ENCODE results near the gene BRI3. TPM values are rescaled to one million over a fixed set of nuclear protein-coding genes. Genes with fewer than 3 reads are reported as not detected.

Gene BRI3
- total RNA-seq, 1 experiment from 2014 or later: 102 TPM

DNA sequence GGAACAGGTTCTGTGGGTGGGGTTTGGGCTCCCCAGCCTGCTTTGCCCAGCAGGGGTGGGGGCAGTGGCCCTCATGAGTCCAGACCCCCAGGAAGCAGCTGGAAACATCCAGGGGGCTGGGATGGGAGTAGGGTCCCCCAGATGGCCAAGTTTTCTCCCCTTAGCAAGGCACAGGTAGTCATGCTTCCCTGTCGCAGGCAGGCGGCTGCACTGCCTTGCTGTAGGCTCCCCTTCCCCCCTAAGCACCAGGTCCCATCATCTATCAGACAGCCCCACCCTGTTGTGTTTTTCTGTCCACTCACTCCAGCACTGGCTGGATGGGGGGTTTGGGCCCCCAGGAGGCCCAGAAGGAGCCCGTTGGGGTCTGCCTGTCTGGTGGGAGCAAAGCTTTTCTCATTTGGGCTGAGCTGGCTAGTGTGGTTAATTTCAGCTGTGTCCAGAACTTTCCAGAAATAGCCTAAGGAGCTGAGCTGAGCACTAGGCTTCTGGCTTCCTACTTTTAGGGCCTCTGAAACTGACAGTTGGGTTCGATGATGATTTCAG lies 7.9 kb downstream of the BRI3 start:
- Histone ChIP-seq H3K4me1 (ENCODE audit: control insufficient read depth in 1 of 2, insufficient read depth in 2 of 2, low read length in 2 of 2) (peaks cover 32 to 50% of the 10 kb centered on the region in 2 experiments), H3K9ac (ENCODE audit: low read length) (no peak overlapping the region), H3K9me2 (ENCODE audit: insufficient read depth) (no peaks in the 10 kb centered on the region), H3K9me3 (ENCODE audit: control insufficient read depth in 1 of 2, insufficient read depth in 1 of 2, low read depth in 1 of 2, low read length in 2 of 2) (no peaks in the 10 kb centered on the region), H3K36me3 (ENCODE audit: control insufficient read depth in 1 of 2, insufficient read depth in 2 of 2, low read length in 2 of 2) (peaks cover 10 to 29% of the 10 kb centered on the region in 2 experiments; a peak in 3 of 4 replicates), H3K4me3 (replicated peaks in 1 of 2; ENCODE audit: low read depth in 1 of 2, low read length in 2 of 2) (no peak overlapping the region), H2AFZ (ENCODE audit: low read depth, low read length, poor library complexity, severe bottlenecking) (no peak overlapping the region), H3K4me2 (ENCODE audit: low read length) (no peak overlapping the region), H3K27me3 (ENCODE audit: insufficient read depth, low read length) (no peaks in the 10 kb centered on the region), H4K20me1 (ENCODE audit: insufficient read depth) (peaks cover 3% of the 10 kb centered on the region; the same call in 1 of the 2 replicates), H3K27ac (ENCODE audit: low read depth, low read length) (no peak overlapping the region), H3K79me2 (ENCODE audit: insufficient read depth, low read length) (peaks cover 93% of the 10 kb centered on the region)
- no peak for TF ChIP-seq POLR2A (IDR thresholded peaks at IDR 0.05; ENCODE audit: borderline replicate concordance, extremely low read depth, insufficient read depth, insufficient read length)
- no peak for TF ChIP-seq ZNF274 (IDR thresholded peaks at IDR 0.05; ENCODE audit: low read depth, low read length)
- no peak for TF ChIP-seq POLR2AphosphoS5 (IDR thresholded peaks at IDR 0.05; ENCODE audit: low read depth, low read length)
- no peak for TF ChIP-seq ZFX (IDR thresholded peaks at IDR 0.05)
- no peak for TF ChIP-seq CBX3 (IDR thresholded peaks at IDR 0.05; ENCODE audit: low read depth)
- TF ChIP-seq EGR1 (IDR thresholded peaks at IDR 0.05; ENCODE audit: low read depth): no peak
- no peak for TF ChIP-seq RAD21 (IDR thresholded peaks at IDR 0.05; ENCODE audit: low read depth)
- no peak for TF ChIP-seq SRF (IDR thresholded peaks at IDR 0.05; ENCODE audit: low read depth)
- TF ChIP-seq, protein P1, sequence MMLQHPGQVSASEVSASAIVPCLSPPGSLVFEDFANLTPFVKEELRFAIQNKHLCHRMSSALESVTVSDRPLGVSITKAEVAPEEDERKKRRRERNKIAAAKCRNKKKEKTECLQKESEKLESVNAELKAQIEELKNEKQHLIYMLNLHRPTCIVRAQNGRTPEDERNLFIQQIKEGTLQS (IDR thresholded peaks at IDR 0.05): no peak
- TF ChIP-seq, protein P2, sequence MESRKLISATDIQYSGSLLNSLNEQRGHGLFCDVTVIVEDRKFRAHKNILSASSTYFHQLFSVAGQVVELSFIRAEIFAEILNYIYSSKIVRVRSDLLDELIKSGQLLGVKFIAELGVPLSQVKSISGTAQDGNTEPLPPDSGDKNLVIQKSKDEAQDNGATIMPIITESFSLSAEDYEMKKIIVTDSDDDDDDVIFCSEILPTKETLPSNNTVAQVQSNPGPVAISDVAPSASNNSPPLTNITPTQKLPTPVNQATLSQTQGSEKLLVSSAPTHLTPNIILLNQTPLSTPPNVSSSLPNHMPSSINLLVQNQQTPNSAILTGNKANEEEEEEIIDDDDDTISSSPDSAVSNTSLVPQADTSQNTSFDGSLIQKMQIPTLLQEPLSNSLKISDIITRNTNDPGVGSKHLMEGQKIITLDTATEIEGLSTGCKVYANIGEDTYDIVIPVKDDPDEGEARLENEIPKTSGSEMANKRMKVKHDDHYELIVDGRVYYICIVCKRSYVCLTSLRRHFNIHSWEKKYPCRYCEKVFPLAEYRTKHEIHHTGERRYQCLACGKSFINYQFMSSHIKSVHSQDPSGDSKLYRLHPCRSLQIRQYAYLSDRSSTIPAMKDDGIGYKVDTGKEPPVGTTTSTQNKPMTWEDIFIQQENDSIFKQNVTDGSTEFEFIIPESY (IDR thresholded peaks at IDR 0.05; ENCODE audit: extremely low read depth, insufficient replicate concordance, low read length): no peak
- TF ChIP-seq CEBPB (IDR thresholded peaks at IDR 0.05; ENCODE audit: low read depth): no peak
- no peak for TF ChIP-seq JUND (IDR thresholded peaks at IDR 0.05)
- TF ChIP-seq TCF7L2 (IDR thresholded peaks at IDR 0.05; ENCODE audit: borderline replicate concordance, extremely low read depth, insufficient read depth, insufficient read length): no peak
- TF ChIP-seq FOSL1 (IDR thresholded peaks at IDR 0.05; ENCODE audit: low read depth): no peak
- TF ChIP-seq SP1 (IDR thresholded peaks at IDR 0.05; ENCODE audit: low read depth): no peak
- TF ChIP-seq EZH2phosphoT487 (IDR thresholded peaks at IDR 0.05; ENCODE audit: borderline replicate concordance): no peak
- TF ChIP-seq, protein P3, sequence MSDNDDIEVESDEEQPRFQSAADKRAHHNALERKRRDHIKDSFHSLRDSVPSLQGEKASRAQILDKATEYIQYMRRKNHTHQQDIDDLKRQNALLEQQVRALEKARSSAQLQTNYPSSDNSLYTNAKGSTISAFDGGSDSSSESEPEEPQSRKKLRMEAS (IDR thresholded peaks at IDR 0.05): no peak
- ChIA-PET POLR2A (interaction anchor here (1.0 kb wide), 1 partner anchor 22 kb away, joined by 3 read pairs; no protein-coding TSS in a partner anchor), RAD21 (ENCODE audit: low non-redundant PET in 1 of 2, low total read pairs in 2 of 2, uncharacterized antibody in 2 of 2, unreplicated experiment in 2 of 2) (no interaction called here), CTCF (no interaction called here)
- no peak for DNase-seq (ENCODE audit: low read depth, low spot score)
- ATAC-seq: no peak
- BruUV-seq (replicated peaks): no TSS peak
- intact Hi-C loops (cut with micrococcal nuclease): no loop called here

Data from HCT116 (cell line).